COLO829 (cell line): ENCODE data around the gene H3-3A.
"Not testable (repeated sequence)": the region's sequence is repeated elsewhere in the genome, so short reads cannot be mapped to it uniquely, and the experiment has no call there.

ENCODE experiments used
- DNase-seq: peaks from one replicate; pipeline ENCODE4 v3.0.0; 2012; ENCODE audit warnings: low spot score

The H3-3A gene

GRCh38 chr1:226085675-226086285, 23.3 kb downstream of the H3-3A start:
- DNase-seq = no peak

- DNase-seq = no peak
Measured at GRCh38 chr1:226086776-226087175, 24.3 kb downstream of the H3-3A start.

DNA sequence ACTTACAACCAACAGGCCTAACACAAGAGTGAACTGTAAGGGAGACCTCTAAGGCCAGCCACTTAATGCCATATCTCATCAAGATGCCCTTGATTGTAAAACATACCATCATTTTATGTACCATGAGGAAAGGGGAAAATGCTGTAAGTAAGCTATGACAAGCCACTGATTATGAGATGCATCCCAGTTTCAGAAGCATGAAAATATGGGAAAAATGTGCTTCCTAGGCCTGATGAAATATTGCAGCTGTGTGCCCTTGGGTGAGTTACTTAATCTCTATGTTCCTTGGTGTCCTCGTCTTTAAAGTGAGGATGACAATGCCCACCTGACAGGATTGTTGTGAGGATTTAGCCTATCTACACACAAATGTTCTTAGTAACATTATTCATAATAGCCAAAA, 28.9 kb downstream of the H3-3A start:
- DNase-seq = no peak

DNA sequence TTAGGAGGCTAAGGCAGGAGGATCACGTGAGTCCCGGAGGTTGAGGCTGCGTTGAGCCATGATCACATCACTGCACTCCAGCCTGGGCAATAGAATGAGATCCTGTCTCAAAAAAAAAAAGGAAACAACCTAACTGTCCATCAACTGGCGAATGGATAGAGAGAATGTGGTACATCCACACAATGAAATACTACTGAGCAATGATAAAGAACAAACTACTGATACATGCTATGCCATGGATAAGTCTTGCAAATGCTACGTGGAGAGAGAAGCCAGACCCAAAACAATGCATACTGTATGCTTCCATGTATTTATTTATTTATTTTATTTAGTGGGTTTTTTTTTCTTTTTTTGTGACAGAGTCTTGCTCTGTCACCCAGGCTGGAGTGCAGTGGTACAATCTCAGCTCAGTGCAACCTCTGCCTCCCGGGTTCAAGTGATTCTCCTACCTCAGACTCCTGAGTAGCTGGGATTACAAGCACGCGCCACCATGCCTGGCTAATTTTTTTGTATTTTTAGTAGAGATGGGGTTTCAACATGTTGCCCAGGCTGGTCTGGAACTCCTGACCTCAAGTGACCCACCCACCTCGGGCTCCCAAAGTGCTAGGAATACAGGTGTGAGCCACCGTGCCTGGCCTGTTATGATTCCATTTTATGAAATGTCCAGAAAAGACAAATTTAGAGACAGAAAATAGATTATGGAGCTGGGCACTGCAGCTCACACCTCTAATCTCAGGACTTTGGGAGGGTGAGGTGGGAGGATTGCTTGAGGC, 29.7 kb downstream of the H3-3A start:
- not testable (repeated sequence) for DNase-seq

GRCh38 chr1:226092965-226093364, 30.4 kb downstream of the H3-3A start:
- DNase-seq = no peak

DNA sequence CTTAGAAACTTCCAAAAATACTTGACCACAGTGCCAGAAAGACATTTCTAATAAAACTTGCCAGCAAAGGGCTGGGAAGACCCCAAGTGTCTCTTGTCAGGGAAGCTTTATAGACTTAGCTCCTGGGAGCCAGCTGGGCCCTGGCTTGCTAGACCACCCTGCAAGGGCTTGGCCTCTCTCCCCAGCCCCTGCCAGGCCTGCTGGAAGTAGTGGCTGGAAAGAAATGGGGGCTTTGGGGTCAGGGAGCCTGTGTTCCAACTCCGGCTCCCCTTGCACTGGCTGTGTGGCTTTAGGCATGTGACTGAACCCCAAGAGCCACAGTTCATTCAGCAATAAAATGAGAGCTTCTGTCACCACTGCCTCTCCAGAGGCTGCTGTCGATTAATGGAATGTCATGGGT, 31.1 kb downstream of the H3-3A start:
- DNase-seq = no peak

DNA sequence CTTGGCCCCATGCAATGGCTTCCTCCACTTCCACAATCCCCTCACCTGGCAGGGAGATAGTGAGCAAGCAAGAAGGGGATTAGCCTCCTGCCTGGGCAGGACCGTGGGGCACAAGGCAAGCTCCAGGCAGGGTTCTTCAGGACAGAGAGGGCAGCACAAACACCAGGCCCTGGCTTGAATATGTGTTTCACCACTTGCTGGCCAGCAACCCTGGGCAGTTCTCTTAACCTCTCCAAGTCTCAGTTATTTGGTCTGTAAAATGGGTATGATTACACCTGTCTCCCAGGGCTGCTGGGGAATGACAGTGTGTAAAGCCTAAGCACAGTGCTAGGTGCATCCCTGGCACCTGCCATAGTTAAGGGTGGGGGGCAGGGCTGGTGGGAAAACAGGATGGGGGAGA, 31.9 kb downstream of the H3-3A start:
- no peak for DNase-seq

- DNase-seq = no peak
Measured at GRCh38 chr1:226095286-226095685, 32.8 kb downstream of the H3-3A start.

- DNase-seq = no peak
Measured at GRCh38 chr1:226097866-226098625, 35.5 kb downstream of the H3-3A start.

DNA sequence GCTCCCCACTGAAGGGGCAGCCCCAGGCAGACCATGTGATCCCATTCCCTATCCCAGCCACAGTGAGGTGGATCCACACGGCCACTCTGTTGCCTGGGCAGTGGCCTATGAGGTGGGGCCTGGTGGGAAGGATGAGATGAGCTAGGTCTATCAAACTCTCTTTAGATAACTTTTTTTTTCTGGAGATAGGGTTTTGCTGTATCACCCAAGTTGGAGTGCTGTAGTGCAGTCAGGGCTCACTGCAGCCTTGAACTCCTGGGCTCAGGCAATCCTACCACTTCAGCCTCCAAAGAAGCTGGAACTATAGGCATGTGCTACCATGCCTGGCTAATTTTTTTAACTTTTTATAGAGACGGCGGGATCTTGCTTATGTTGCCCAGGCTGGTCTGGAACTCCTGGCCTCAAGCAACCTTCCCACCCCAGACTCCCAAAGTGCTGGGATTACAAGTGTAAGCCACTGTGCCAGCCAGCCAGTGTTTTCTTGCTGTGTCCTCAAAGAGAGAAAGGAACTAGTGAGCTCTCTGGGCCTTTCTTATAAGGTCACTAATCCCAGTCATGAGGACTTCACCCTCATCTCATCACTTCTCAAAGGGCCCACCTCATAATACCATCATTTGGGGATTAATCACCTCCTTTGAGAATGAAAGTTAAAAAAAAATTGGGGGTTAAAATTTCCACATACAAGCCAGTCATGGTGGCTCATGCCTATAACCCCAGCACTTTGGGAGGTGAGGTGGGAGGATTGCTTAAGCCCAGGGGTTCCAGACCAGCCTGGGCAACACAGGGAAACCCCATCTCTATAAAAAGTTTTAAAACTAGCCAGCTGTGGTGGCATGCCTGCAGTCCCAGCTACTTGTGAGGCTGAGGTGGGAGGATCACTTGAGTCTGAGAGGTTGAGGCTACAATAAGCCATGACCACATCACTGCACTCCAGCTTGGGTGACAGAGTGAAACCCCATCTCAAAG, 36.6 kb downstream of the H3-3A start:
- DNase-seq = no peak

GRCh38 chr1:226100436-226101391, 38.2 kb downstream of the H3-3A start:
- peak; percentile 83 for DNase-seq

DNA sequence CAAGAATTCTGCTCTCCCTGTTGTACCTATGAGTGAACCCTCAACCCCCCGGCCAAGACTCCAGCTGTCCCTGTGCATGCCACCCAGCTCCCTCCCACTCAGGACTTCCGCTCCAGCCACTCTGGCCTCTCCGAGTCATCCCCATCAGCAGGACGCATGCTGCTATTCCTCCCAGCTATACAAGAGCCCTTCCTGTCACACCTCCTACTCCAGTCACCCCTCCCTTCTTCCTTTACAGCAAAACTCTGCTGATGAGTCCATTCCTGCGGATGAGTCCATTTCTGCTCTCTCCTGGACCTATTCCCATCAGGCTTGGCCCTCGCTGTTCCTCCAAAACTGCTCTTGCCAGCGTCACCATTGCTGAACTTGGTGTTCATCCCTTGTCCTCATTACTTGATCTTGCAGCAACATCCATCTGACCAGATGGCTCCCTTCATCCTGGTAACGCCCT, 42.2 kb downstream of the H3-3A start:
- no peak for DNase-seq

DNA sequence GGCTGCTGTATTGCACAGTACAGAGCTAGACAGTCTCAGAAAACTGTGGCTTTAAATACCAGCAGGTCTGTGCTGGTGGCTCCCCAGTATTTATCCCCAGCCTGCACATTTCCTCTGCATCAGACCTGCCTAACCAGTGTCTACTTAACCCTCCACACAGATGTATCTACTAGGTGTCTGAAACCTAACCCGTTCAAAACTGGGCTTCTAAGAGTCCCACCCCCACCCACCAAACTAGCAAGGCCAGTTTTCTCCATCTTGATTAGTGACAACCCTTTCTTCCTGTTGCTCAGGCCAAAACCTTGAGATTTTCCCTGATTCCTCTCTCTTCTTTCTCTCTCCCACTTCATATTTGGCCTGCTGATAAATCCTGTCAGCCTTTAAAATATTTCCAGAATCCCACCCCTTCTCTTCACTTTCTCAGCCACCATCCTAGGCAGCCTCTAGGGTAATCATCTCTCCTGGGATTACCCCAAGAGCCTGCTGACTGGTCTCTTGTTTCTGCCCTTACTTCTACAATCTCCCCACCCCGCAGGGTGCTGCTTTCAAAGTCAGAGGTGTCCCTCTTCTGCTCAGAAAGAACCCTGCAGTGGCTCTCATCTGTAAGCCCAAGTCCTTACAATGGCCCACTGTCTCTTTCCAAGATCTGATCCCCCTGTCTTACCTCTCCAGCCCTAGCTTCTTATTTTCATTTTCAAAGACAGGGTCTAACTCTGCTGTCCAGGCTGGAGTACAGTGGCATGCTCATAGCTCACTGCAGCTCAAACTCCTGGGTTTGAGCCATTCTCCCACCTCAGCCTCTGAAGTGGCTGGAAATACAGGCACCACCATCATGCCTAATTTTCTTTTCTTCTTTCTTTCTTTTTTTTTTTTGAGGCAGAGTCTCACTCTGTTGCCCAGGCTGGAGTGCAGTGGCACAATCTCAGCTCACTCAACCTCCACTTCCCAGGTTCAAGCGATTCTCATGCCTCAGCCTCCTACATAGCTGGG, 45.2 kb downstream of the H3-3A start:
- no peak for DNase-seq

- DNase-seq = no peak
Measured at GRCh38 chr1:226108935-226109828, 46.7 kb downstream of the H3-3A start.

- DNase-seq = peak; percentile 96
Measured at GRCh38 chr1:226109829-226110248, 47.3 kb downstream of the H3-3A start.

DNA sequence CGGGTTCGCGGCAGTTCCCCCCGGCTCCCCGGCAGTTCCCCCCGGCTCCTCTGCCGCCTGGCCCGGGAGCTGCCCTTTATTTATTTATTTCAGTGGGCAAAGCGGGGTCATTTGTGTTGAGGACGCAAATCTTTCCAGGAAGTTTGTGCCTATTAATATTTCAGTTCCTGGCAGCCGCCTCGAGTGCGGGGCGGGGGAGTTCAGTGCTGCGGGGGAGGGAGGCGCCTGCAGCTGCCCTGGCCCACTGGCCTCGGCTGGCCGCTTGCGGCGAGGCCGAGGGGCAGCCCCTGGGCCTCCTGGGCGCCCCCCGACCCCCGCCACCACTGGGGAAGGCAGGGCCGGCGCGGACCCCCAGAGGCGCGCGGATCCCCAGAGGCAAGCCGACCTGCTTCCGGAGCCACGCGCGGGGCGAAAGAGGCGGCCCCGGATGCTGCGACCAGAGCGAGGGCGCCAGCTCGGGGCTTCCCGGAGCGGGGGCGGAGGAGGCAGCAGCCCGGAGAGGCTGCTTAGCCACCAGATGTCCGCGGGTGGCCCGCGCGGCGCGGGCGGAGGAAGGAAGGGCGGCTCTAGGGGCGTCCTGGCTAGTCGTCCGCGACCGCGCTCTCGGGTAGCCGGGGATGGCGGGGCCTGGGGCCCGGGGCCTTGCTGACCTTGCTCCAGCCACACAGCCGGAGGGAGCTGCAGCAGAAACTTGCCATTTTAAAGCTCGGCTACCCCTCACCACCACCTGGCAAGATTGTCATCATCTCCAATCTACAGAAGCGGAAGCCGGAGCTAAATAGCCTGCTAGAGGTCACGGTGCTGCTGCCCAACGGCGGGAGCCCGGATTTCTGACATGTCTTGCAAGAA, 48.0 kb downstream of the H3-3A start:
- no peak for DNase-seq
